Measurements from ENCODE around the gene LCORL. TPM values are rescaled to one million over a fixed set of nuclear protein-coding genes. Genes with fewer than 3 reads are reported as not detected.
"Not testable (repeated sequence)": the region's sequence is repeated elsewhere in the genome, so short reads cannot be mapped to it uniquely, and the experiment has no call there.

The LCORL gene
- total RNA-seq, 1 experiment from 2014 or later: 18.0 TPM

DNA sequence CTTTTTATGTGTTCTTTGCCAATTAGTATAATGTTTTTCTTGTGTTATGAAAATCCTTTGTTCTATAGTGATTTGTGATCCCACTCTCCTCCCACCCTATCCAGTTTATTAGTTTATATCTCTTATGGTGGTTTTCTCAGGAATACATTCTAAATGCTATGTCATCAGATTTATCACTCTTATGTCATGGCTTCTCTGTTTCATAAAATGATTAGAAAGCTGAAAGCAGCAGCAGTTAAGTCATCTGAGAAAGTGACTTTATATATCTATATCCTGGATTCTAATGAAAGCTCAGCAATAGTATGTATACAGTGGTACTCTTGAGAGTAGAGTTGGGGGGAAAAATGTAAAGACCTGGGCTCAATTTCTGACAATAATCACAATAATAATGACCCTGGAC, 169.6 kb downstream of the LCORL start:
- CTCF ChIA-PET: no interaction called here
- H3K4me1 ChIP-seq (ENCODE audit: control insufficient read depth in 1 of 2, insufficient read depth in 2 of 2, low read length in 2 of 2): no peaks in the 10 kb centered on the region
- POLR2A ChIA-PET: no interaction called here
- H3K36me3 ChIP-seq (ENCODE audit: control insufficient read depth in 1 of 2, insufficient read depth in 2 of 2, low read length in 2 of 2): 0 out of 4 replicates have a peak, but pooled peaks cover 2 to 6% of the 10 kb centered on the region in 2 experiments
- H3K27me3 ChIP-seq (ENCODE audit: insufficient read depth, low read length): no peaks in the 10 kb centered on the region
- H3K27ac ChIP-seq (ENCODE audit: low read depth, low read length): no peak overlapping the region
- TF ChIP-seq CBX3 (IDR thresholded peaks at IDR 0.05; ENCODE audit: low read depth) (no peak), SIN3A (IDR thresholded peaks at IDR 0.05; ENCODE audit: low read depth) (no peak), ZFX (IDR thresholded peaks at IDR 0.05) (no peak), EZH2phosphoT487 (IDR thresholded peaks at IDR 0.05; ENCODE audit: borderline replicate concordance) (no peak), EZH2 (IDR thresholded peaks at IDR 0.05) (no peak), POLR2AphosphoS5 (IDR thresholded peaks at IDR 0.05; ENCODE audit: low read depth, low read length) (no peak), ZNF274 (IDR thresholded peaks at IDR 0.05; ENCODE audit: low read depth, low read length) (no peak), FOSL1 (IDR thresholded peaks at IDR 0.05; ENCODE audit: low read depth) (no peak), YY1 (IDR thresholded peaks at IDR 0.05; ENCODE audit: extremely low read depth, insufficient replicate concordance, low read depth, low read length) (no peak), ELF1 (IDR thresholded peaks at IDR 0.05; ENCODE audit: borderline replicate concordance, low read depth) (no peak), SP1 (IDR thresholded peaks at IDR 0.05; ENCODE audit: low read depth) (no peak)
- TF ChIP-seq, protein P1, sequence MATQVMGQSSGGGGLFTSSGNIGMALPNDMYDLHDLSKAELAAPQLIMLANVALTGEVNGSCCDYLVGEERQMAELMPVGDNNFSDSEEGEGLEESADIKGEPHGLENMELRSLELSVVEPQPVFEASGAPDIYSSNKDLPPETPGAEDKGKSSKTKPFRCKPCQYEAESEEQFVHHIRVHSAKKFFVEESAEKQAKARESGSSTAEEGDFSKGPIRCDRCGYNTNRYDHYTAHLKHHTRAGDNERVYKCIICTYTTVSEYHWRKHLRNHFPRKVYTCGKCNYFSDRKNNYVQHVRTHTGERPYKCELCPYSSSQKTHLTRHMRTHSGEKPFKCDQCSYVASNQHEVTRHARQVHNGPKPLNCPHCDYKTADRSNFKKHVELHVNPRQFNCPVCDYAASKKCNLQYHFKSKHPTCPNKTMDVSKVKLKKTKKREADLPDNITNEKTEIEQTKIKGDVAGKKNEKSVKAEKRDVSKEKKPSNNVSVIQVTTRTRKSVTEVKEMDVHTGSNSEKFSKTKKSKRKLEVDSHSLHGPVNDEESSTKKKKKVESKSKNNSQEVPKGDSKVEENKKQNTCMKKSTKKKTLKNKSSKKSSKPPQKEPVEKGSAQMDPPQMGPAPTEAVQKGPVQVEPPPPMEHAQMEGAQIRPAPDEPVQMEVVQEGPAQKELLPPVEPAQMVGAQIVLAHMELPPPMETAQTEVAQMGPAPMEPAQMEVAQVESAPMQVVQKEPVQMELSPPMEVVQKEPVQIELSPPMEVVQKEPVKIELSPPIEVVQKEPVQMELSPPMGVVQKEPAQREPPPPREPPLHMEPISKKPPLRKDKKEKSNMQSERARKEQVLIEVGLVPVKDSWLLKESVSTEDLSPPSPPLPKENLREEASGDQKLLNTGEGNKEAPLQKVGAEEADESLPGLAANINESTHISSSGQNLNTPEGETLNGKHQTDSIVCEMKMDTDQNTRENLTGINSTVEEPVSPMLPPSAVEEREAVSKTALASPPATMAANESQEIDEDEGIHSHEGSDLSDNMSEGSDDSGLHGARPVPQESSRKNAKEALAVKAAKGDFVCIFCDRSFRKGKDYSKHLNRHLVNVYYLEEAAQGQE (IDR thresholded peaks at IDR 0.05; ENCODE audit: low read depth): no peak
- TF ChIP-seq, protein P2, sequence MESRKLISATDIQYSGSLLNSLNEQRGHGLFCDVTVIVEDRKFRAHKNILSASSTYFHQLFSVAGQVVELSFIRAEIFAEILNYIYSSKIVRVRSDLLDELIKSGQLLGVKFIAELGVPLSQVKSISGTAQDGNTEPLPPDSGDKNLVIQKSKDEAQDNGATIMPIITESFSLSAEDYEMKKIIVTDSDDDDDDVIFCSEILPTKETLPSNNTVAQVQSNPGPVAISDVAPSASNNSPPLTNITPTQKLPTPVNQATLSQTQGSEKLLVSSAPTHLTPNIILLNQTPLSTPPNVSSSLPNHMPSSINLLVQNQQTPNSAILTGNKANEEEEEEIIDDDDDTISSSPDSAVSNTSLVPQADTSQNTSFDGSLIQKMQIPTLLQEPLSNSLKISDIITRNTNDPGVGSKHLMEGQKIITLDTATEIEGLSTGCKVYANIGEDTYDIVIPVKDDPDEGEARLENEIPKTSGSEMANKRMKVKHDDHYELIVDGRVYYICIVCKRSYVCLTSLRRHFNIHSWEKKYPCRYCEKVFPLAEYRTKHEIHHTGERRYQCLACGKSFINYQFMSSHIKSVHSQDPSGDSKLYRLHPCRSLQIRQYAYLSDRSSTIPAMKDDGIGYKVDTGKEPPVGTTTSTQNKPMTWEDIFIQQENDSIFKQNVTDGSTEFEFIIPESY (IDR thresholded peaks at IDR 0.05; ENCODE audit: extremely low read depth, insufficient replicate concordance, low read length): no peak
- TF ChIP-seq, protein P3, sequence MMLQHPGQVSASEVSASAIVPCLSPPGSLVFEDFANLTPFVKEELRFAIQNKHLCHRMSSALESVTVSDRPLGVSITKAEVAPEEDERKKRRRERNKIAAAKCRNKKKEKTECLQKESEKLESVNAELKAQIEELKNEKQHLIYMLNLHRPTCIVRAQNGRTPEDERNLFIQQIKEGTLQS (IDR thresholded peaks at IDR 0.05): no peak
- BruUV-seq (replicated peaks): no TSS peak
- no peak overlapping the region for H3K4me2 ChIP-seq (ENCODE audit: low read length)
- no peak overlapping the region for H3K4me3 ChIP-seq (replicated peaks in 1 of 2; ENCODE audit: low read depth in 1 of 2, low read length in 2 of 2)
- intact Hi-C loops (cut with micrococcal nuclease): no loop called here
- no peaks in the 10 kb centered on the region for H3K79me2 ChIP-seq (ENCODE audit: insufficient read depth, low read length)
- no peaks in the 10 kb centered on the region for H4K20me1 ChIP-seq (ENCODE audit: insufficient read depth)
- H3K9me2 ChIP-seq (ENCODE audit: insufficient read depth): no peaks in the 10 kb centered on the region
- ATAC-seq: no peak
- H3K9me3 ChIP-seq (ENCODE audit: control insufficient read depth in 1 of 2, insufficient read depth in 1 of 2, low read depth in 1 of 2, low read length in 2 of 2): no peaks in the 10 kb centered on the region
- H2AFZ ChIP-seq (ENCODE audit: low read depth, low read length, poor library complexity, severe bottlenecking): no peak overlapping the region
- no peak for DNase-seq (ENCODE audit: low read depth, low spot score)
- RAD21 ChIA-PET (ENCODE audit: low non-redundant PET in 1 of 2, low total read pairs in 2 of 2, uncharacterized antibody in 2 of 2, unreplicated experiment in 2 of 2): no interaction called here
- H3K9ac ChIP-seq (ENCODE audit: low read length): no peak overlapping the region

DNA sequence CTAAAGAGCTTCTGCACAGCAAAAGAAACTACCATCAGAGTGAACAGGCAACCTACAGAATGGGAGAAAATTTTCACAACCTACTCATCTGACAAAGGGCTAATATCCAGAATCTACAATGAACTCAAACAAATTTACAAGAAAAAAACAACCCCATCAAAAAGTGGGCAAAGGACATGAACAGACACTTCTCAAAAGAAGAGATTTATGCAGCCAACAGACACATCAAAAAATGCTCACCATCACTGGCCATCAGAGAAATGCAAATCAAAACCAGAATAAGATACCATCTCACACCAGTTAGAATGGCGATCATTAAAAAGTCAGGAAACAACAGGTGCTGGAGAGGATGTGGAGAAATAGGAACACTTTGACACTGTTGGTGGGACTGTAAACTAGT, 171.3 kb downstream of the LCORL start:
- intact Hi-C loops (cut with micrococcal nuclease); CTCF ChIA-PET; H3K4me3 ChIP-seq (replicated peaks in 1 of 2; ENCODE audit: low read depth in 1 of 2, low read length in 2 of 2); POLR2A ChIA-PET; H3K79me2 ChIP-seq (ENCODE audit: insufficient read depth, low read length); H3K9me3 ChIP-seq (ENCODE audit: control insufficient read depth in 1 of 2, insufficient read depth in 1 of 2, low read depth in 1 of 2, low read length in 2 of 2); H3K4me2 ChIP-seq (ENCODE audit: low read length); H3K4me1 ChIP-seq (ENCODE audit: control insufficient read depth in 1 of 2, insufficient read depth in 2 of 2, low read length in 2 of 2); H3K27ac ChIP-seq (ENCODE audit: low read depth, low read length); H3K9me2 ChIP-seq (ENCODE audit: insufficient read depth); ATAC-seq; DNase-seq (ENCODE audit: low read depth, low spot score); BruUV-seq (replicated peaks); H4K20me1 ChIP-seq (ENCODE audit: insufficient read depth); H3K9ac ChIP-seq (ENCODE audit: low read length); H3K27me3 ChIP-seq (ENCODE audit: insufficient read depth, low read length); RAD21 ChIA-PET (ENCODE audit: low non-redundant PET in 1 of 2, low total read pairs in 2 of 2, uncharacterized antibody in 2 of 2, unreplicated experiment in 2 of 2); H2AFZ ChIP-seq (ENCODE audit: low read depth, low read length, poor library complexity, severe bottlenecking): not testable (repeated sequence)
- peaks cover 5 to 13% of the 10 kb centered on the region in 2 experiments; a peak in 2 of 4 replicates for H3K36me3 ChIP-seq (ENCODE audit: control insufficient read depth in 1 of 2, insufficient read depth in 2 of 2, low read length in 2 of 2)

All from HCT116 (cell line).